ENCODE results near the gene KANK4. TPM values are rescaled to one million over a fixed set of nuclear protein-coding genes. Genes with fewer than 3 reads are reported as not detected.
"Not testable (repeated sequence)": the region's sequence is repeated elsewhere in the genome, so short reads cannot be mapped to it uniquely, and the experiment has no call there.

KANK4 gene
- total and polyA plus RNA-seq, 5 donors, result 0.09 to 0.39 (median 0.20) TPM; not detected in 1

DNA sequence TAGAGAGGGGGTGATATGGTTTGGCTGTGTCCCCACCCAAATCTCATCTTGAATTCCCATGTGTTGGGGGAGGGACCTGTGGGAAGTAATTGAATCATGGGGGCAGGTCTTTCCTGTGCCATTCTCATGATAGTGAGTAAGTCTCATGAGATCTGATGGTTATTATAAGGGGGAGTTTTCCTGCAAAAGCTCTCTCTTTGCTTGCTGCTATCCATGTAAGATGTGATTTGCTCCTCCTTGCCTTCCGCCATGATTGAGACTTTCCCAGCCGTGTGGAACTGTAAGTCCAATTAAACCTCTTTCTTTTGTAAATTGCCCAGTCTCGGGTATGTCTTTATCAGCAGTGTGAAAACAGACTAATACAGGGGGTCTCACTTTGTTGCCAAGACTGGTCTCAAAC is 74.9 kb downstream of the KANK4 start:
- H3K4me1 ChIP-seq (ENCODE audit: control insufficient read depth, insufficient read depth, low read length); DNase-seq; ATAC-seq; H3K27ac ChIP-seq (ENCODE audit: low read length); H3K9me3 ChIP-seq (ENCODE audit: control insufficient read depth, low read length); intact Hi-C loops (cut with DNase I); H3K27me3 ChIP-seq (ENCODE audit: control insufficient read depth, insufficient read depth); H3K4me3 ChIP-seq (ENCODE audit: low read length): not testable (repeated sequence)
- WGBS, result 91% methylated on average over 3 of the region's 3 CpGs

DNA sequence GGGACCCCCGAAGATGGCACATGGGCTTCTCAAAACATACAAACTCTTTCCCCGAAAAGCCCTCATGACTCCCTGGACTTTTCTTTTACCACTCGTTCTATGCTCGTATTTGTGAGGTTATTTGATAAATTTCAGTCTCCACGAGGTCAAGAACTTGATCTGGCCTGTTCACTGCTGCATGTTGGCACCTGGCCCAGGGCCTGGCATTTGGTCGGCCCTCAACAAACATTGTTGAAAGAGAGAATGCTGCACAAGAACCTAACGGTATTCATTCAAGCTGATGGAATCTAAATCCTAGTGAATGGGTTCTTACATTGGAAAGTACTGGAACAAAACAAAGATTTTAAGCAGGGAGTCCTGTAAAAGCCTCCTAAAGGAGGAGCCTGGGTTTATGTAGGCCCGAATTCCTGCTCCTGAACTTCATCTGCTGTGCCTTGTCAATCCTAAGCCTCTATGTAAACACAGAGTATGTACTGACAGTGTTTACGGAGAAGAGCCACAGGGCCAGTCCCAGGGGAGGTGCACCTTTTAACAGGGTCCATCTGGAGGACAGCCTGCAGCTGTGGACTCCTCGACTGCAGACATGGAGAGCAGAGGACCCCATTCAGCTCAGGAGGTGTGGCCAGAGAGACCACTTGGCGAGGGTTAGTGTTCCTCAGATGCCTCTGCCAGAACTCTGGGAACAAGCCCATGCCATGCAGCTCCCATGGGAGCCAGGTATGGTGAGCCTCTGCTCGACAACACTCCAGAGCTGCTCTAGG is 77.7 kb downstream of the KANK4 start:
- Histone ChIP-seq H3K27me3 (ENCODE audit: control insufficient read depth, insufficient read depth) (no peaks in the 10 kb centered on the region), H3K9me3 (ENCODE audit: control insufficient read depth, low read length) (no peaks in the 10 kb centered on the region), H3K4me3 (ENCODE audit: low read length) (no peak overlapping the region), H3K4me1 (ENCODE audit: control insufficient read depth, insufficient read depth, low read length) (no peaks in the 10 kb centered on the region), H3K27ac (ENCODE audit: low read length) (no peak overlapping the region)
- intact Hi-C loops (cut with DNase I), result no loop called here
- DNase-seq (no peak), ATAC-seq (no peak)
- WGBS, result 56% methylated on average over 12 of the region's 12 CpGs

DNA sequence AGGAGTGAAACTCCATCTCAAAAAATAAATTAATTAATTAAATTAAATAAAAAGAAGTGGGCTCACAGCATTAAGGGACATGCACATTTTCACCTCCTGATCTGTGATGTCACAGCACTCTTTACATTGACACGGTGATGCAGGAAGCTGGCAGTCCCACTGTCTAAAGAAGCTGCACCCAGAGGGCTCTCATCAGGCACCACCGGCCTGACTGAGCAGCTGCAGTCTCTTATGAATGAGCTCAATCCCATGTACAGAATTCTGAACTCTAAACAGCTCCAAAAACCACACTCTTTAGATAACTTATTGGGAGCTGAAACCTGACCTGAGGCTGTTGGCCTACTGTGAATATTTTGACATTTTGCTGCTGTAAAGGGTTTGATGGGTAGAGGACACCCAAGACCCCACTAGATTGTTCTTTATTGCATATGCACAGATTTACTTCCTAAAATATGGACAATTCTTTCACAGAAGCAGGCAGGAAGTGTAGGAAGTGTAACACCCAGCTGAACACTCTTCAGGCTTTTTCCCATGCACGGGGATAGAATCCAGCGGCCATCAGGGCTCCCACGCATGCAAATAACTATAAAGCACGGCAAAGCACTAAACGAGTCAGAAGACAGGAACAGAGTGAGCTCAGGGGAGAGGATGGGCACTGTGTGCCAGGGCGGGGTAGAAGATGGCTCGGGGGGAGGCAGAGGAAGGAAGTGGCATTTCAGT is 78.4 kb downstream of the KANK4 start:
- no peak for DNase-seq
- no peak overlapping the region for H3K27ac ChIP-seq (ENCODE audit: low read length)
- 55% methylated on average over 9 of the region's 9 CpGs for WGBS
- no peak overlapping the region for H3K4me3 ChIP-seq (ENCODE audit: low read length)
- intact Hi-C loops (cut with DNase I), result no loop called here
- no peaks in the 10 kb centered on the region for H3K9me3 ChIP-seq (ENCODE audit: control insufficient read depth, low read length)
- no peak for ATAC-seq
- no peaks in the 10 kb centered on the region for H3K27me3 ChIP-seq (ENCODE audit: control insufficient read depth, insufficient read depth)
- H3K4me1 ChIP-seq (ENCODE audit: control insufficient read depth, insufficient read depth, low read length), result no peaks in the 10 kb centered on the region

DNA sequence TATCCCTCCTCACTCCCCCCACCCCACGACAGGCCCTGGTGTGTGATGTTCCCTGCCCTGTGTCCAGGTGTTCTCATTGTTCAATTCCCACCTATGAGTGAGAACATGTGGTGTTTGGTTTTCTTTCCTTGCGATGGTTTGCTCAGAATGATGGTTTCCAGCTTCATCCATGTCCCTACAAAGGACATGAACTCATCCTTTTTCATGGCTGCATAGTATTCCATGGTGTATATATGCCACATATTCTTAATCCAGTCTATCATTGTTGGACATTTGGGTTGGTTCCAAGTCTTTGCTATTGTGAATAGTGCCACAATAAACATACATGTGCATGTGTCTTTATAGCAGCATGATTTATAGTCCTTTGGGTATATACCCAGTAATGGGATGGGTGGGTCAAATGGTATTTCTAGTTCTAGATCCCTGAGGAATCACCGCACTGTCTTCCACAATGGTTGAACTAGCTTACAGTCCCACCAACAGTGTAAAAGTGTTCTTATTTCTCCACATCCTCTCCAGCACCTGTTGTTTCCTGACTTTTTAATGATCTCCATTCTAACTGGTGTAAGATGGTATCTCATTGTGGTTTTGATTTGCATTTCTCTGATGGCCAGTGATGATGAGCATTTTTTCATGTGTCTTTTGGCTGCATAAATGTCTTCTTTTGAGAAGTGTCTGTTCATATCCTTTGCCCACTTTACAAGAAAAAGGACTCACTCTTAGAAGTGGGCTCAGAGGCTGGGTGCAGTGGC is 79.4 kb downstream of the KANK4 start:
- intact Hi-C loops (cut with DNase I); H3K27me3 ChIP-seq (ENCODE audit: control insufficient read depth, insufficient read depth); H3K4me3 ChIP-seq (ENCODE audit: low read length); DNase-seq; H3K27ac ChIP-seq (ENCODE audit: low read length); H3K9me3 ChIP-seq (ENCODE audit: control insufficient read depth, low read length); H3K4me1 ChIP-seq (ENCODE audit: control insufficient read depth, insufficient read depth, low read length); ATAC-seq: not testable (repeated sequence)
- 94% methylated on average over 3 of the region's 3 CpGs for WGBS

DNA sequence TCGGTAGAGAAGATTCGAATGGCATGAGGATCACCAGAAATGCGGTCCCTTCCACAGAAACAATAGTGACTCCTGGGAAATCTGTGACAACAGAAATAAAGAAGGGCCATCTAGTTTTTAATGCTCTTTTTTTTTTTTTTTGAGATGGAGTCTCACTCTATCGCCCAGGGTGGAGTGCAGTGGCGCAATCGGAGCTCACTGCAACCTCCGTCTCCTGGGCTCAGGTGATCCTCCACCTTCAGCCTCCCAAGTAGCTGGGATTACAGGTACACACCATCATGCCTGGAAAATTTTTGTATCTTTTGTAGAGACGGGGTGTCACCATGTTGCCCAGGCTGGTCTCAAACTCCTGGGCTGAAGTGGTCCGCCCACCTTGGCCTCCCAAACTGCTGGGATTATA is 80.7 kb downstream of the KANK4 start:
- Histone ChIP-seq H3K4me3 (ENCODE audit: low read length) (no peak overlapping the region), H3K4me1 (ENCODE audit: control insufficient read depth, insufficient read depth, low read length) (no peaks in the 10 kb centered on the region), H3K9me3 (ENCODE audit: control insufficient read depth, low read length) (no peaks in the 10 kb centered on the region), H3K27ac (ENCODE audit: low read length) (no peak overlapping the region), H3K27me3 (ENCODE audit: control insufficient read depth, insufficient read depth) (no peaks in the 10 kb centered on the region)
- intact Hi-C loops (cut with DNase I), result no loop called here
- ATAC-seq, result no peak
- 94% methylated on average over 9 of the region's 9 CpGs for WGBS
- DNase-seq, result no peak

DNA sequence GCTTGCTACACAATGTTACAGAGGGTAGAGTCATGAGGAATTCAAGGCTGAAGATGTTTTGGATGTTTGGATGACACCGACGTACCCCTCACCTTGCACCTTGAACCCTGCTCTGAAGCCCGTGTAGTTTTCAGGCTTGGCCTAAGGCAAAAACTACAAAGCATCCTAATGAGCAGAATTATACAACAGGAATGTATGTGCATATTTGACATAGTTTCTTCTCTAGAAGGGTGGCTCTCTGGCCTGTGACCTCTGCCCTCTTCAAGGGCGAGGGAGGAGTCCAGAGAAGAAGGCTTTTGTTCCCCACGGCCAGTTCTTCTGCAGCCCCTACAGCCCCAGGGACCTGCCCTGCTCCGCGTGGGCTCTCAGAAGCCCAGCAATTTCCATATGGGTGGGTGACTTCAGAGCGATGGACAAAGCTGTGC is 81.3 kb downstream of the KANK4 start:
- Histone ChIP-seq H3K4me3 (ENCODE audit: low read length) (no peak overlapping the region), H3K4me1 (ENCODE audit: control insufficient read depth, insufficient read depth, low read length) (no peaks in the 10 kb centered on the region), H3K27ac (ENCODE audit: low read length) (no peak overlapping the region), H3K27me3 (ENCODE audit: control insufficient read depth, insufficient read depth) (no peaks in the 10 kb centered on the region), H3K9me3 (ENCODE audit: control insufficient read depth, low read length) (no peaks in the 10 kb centered on the region)
- no peak for DNase-seq
- no peak for ATAC-seq
- intact Hi-C loops (cut with DNase I), result no loop called here
- 70% methylated on average over 8 of the region's 8 CpGs for WGBS

DNA sequence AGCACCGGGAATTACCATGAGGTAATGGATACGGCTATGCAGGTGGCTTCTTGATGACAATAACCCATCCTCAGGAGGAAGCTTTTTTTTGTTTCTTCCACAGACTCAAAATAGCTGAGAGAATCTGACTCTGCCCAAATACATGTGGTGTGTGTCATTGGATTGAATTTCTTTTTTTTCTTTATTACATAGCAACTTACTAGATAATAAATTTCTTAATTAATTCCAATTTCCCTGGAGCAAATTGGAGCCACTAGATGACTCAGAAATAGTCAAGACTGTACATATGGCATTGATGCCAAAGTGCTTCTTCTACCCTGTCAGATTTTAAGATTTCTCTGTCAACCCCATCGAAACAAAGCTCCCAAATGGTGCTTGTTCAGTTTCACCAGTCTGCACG is 81.9 kb downstream of the KANK4 start:
- ATAC-seq, result no peak
- intact Hi-C loops (cut with DNase I), result no loop called here

DNA sequence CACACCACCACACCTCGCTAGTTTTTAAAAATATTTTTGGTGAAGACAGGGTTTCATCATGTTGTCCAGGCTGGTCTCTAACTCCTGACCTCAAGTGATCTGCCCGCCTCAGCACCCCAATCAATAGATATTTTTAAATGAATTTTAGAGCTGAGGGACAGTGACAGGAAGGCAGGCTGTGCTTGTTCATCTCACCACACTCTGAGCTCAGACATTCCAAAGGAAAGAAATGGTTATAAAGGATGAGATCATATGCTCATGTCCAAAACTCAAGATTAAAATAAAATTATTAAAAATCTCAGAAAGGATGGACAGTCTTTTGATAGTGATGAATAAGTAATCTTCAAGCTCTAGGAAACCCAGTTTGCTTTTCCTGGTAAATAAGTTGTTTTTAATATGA is 83.7 kb downstream of the KANK4 start:
- Histone ChIP-seq H3K4me3 (ENCODE audit: low read length) (no peak overlapping the region), H3K27ac (ENCODE audit: low read length) (no peak overlapping the region), H3K27me3 (ENCODE audit: control insufficient read depth, insufficient read depth) (no peaks in the 10 kb centered on the region), H3K4me1 (ENCODE audit: control insufficient read depth, insufficient read depth, low read length) (no peaks in the 10 kb centered on the region), H3K9me3 (ENCODE audit: control insufficient read depth, low read length) (no peaks in the 10 kb centered on the region)
- DNase-seq (no peak), ATAC-seq (no peak)
- WGBS, result 83% methylated on average over 2 of the region's 2 CpGs
- intact Hi-C loops (cut with DNase I), result no loop called here

More for the DNA sequence above, 81.9 kb downstream of the KANK4 start:
- DNase-seq, result no peak
- Histone ChIP-seq H3K4me3 (ENCODE audit: low read length) (no peak overlapping the region), H3K27ac (ENCODE audit: low read length) (no peak overlapping the region), H3K9me3 (ENCODE audit: control insufficient read depth, low read length) (no peaks in the 10 kb centered on the region), H3K4me1 (ENCODE audit: control insufficient read depth, insufficient read depth, low read length) (no peaks in the 10 kb centered on the region), H3K27me3 (ENCODE audit: control insufficient read depth, insufficient read depth) (no peaks in the 10 kb centered on the region)
- WGBS, result 88% methylated on average over 4 of the region's 4 CpGs

DNA sequence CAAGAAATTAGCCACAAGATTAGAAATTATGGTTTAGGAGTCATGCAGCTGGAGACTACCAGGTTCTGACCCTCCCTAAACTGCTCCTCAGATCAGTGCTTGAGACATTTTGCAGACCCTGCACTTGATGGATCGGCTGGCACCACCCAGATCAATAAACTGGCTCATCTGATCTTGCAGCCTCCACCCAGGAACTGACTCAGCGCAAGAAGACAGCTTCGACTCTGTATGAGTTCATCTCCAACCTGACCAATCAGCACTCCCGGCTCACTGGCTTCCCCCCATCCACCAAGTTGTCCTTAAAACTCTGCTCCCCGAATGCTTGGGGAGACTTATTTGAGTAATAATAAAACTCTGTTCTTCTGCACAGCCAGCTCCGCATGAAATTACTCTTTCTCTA is 84.5 kb downstream of the KANK4 start:
- Histone ChIP-seq H3K9me3 (ENCODE audit: control insufficient read depth, low read length) (no peaks in the 10 kb centered on the region), H3K27ac (ENCODE audit: low read length) (no peak overlapping the region), H3K27me3 (ENCODE audit: control insufficient read depth, insufficient read depth) (no peaks in the 10 kb centered on the region), H3K4me1 (ENCODE audit: control insufficient read depth, insufficient read depth, low read length) (no peaks in the 10 kb centered on the region), H3K4me3 (ENCODE audit: low read length) (no peak overlapping the region)
- 73% methylated on average over 6 of the region's 6 CpGs for WGBS
- ATAC-seq (no peak), DNase-seq (no peak)
- intact Hi-C loops (cut with DNase I), result no loop called here

DNA sequence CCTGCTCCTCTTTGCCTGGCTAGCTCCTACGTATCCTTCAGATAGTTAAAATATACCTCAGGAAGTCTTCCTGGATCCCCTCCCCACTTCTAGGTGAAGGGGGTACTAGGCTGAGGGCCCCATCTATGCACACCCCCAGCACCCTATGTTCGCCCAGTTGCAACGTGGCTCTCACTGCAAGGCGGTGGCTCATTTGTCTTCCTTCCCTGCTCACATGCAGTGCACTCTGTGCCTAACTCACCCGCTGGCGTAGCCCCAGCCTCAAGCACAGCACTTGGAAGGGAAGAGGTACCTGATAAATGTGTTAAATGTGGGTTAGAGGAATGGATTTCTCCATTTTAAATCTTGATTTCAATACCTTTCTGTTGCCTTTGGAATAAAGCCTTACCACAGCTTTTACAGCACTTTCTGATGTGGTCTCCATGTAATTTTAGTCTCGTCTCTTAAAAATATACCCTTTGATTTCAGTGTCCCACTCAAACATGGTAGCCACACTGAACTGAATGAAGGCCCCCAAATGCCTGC is 85.2 kb downstream of the KANK4 start:
- H3K27ac ChIP-seq (ENCODE audit: low read length), result no peak overlapping the region
- H3K9me3 ChIP-seq (ENCODE audit: control insufficient read depth, low read length), result no peaks in the 10 kb centered on the region
- ATAC-seq (no peak), DNase-seq (no peak)
- intact Hi-C loops (cut with DNase I), result no loop called here
- H3K4me3 ChIP-seq (ENCODE audit: low read length), result no peak overlapping the region
- no peaks in the 10 kb centered on the region for H3K27me3 ChIP-seq (ENCODE audit: control insufficient read depth, insufficient read depth)
- H3K4me1 ChIP-seq (ENCODE audit: control insufficient read depth, insufficient read depth, low read length), result no peaks in the 10 kb centered on the region
- WGBS, result 90% methylated on average over 7 of the region's 7 CpGs

DNA sequence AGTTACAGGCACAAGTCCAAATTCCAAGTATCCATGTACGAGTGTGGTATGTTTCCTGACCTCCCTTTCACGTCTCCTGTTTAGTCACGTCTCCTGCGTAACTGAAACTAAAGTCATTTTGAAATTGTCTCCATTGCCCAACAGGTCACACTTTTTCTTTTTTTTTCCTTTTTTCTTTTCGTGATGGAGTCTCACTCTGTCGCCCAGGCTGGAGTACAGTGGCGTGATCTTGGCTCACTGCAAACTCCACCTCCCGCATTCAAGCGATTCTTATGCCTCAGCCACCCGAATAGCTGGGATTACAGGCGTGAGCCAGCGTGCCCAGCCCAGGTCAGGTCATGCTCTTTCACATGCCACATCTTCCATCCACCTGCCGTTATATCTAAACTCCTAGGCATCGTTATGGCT is 86.4 kb downstream of the KANK4 start:
- DNase-seq (no peak), ATAC-seq (no peak)
- no peaks in the 10 kb centered on the region for H3K27me3 ChIP-seq (ENCODE audit: control insufficient read depth, insufficient read depth)
- H3K27ac ChIP-seq (ENCODE audit: low read length), result no peak overlapping the region
- no peak overlapping the region for H3K4me3 ChIP-seq (ENCODE audit: low read length)
- no peaks in the 10 kb centered on the region for H3K4me1 ChIP-seq (ENCODE audit: control insufficient read depth, insufficient read depth, low read length)
- H3K9me3 ChIP-seq (ENCODE audit: control insufficient read depth, low read length), result no peaks in the 10 kb centered on the region
- intact Hi-C loops (cut with DNase I), result no loop called here
- 72% methylated on average over 14 of the region's 14 CpGs for WGBS
